WI38 (cell line): ENCODE data around the gene NTHL1.

Source experiments
- H3K4me3 ChIP-seq: 2 replicates; pipeline ENCODE4 v1.5.1; 2011; ENCODE audit warnings: low read depth, mild to moderate bottlenecking, control low read depth, low read length
- CTCF ChIP-seq: IDR thresholded peaks from 2 replicates; pipeline ENCODE4 v1.5.1; 2012; ENCODE audit warnings: low read depth, mild to moderate bottlenecking, control low read depth, low read length

Gene NTHL1

GRCh38 chr16:2003827-2004641, 43.6 kb downstream of the NTHL1 start:
- peak; percentile 97 for TF ChIP-seq CTCF
- 0 out of 2 replicates have a peak overlapping the region, but pooled peaks have one; percentile 8 for H3K4me3 ChIP-seq

GRCh38 chr16:2003231-2003826, 44.3 kb downstream of the NTHL1 start:
- no peak for TF ChIP-seq CTCF
- no peak overlapping the region for H3K4me3 ChIP-seq

GRCh38 chr16:2002406-2003230, 45.0 kb downstream of the NTHL1 start:
- H3K4me3 ChIP-seq: no peak overlapping the region
- no peak for TF ChIP-seq CTCF

GRCh38 chr16:2001456-2002355, 45.9 kb downstream of the NTHL1 start:
- no peak for TF ChIP-seq CTCF
- no peak overlapping the region for H3K4me3 ChIP-seq

GRCh38 chr16:2001035-2001434, 46.6 kb downstream of the NTHL1 start:
- no peak for TF ChIP-seq CTCF
- no peak overlapping the region for H3K4me3 ChIP-seq

- no peak overlapping the region for H3K4me3 ChIP-seq
- no peak for TF ChIP-seq CTCF
These were observed 47.6 kb downstream of the NTHL1 start for GRCh38 chr16:1999866-2000514.
